HG03565 (cell line): ENCODE results near the gene TEPSIN.
"Not testable (repeated sequence)": the region's sequence is repeated elsewhere in the genome, so short reads cannot be mapped to it uniquely, and the experiment has no call there.

Experiments used
- ATAC-seq: cut with Tn5 transposase; IDR thresholded peaks from one replicate; pipeline ENCODE4 v1.9.1; 2021; ENCODE audit warnings: mild to moderate bottlenecking, moderate library complexity; ENCODE audit not compliant: unreplicated experiment

The TEPSIN gene

DNA sequence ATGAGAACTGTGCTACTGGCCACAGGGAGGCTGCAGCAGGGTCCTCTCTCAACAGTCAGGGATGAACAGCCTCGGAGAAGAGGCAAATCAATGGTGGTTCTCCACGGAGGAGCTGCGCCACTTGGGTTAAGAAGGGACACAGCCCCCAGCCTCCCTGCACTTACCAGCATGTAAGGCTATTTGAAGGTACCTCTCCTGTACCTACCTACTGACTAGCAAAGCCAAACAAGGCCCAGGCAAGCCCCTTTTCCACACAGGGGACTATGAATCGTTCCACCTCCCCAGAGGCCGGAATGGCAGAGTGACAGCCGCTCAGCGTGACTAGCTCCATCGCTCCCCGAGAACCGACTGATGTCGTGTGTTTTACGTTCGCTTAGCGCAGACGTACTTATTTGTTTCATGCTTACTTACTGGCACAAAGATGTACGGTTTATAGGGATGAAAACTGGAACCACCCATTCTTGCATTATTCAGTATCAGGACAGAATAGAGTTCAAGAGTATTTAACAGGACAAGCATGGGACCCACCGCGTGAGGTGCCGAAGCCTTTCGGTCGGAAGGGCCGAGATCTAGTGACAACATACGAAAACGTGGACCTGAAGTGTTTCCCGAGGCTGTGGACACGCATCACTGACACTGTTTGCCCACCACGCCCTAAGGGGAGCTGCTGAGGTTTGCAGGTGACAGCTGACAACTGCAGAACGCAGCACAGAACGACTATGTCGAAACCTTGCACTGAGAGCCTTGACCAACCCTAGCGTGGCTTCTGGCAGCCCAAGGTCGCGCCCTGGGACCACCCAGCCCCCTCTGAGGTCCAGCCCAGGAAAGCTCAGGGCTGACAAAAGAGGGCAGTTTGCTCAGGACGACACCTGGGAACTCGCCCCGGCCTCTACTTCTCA lies 1.0 kb downstream of the TEPSIN start:
- no peak for ATAC-seq

DNA sequence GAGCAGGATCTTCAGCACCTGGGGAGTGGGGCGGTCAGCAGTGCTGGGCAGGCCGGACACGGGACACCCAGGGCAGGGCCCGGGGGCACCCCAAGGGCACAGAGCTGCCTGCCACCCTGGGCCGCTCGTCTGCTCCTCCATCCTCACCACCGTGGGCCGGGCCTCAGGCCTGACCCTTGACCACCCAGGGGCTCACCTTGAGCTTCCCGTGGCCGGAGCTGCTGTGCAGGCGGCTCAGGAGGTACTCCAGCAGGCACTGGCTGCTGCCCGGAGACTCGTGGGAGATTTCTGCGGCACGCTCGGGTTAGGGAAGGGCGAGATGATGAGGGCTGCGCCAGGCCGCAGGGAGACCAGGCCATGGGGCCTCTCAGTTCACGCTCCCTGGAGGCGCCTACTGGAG lies 2.1 kb downstream of the TEPSIN start:
- ATAC-seq = no peak

DNA sequence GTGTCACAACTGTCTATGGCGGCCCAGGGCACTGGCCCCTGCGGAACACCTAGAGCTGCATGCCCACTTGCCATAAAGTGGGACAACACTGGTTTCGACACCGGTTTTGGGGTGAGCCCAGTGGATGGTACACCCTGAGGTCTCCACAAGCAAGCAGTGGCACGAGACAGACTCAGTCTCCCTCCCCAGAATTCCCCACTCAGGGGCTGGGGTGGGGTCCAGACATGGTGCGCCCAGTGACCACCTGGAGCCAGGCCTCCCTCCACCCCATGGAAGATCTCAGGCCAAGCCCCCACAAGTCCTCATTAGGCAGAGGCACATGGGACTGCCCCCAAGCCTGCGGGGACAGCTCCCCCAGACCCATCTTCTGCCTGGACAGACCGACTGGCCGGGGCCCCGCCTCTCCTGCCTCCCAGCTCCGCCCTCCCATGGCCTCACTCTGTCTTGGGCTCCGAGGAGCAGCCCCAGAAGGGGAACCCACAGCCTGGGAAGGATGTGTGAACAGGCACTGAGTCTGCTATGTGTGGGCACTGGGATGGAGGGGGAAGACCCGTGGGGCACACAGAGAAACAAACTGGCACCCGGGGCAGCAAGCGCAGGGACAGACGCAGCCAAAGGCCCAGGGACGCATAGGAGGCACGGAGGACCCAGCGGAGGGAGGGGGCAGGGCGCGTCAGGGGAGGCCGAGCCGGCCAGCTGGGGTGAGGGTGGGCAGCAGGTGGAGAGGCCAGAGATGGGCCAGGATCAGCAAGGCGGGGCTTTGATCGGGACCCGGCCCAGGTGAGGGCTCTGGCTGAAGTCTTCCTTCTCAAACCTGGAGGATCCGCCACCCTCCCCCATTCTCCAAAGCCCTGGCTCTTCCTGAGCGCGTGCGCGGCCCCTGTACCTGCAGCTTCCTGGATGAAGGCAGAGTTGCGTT lies 2.8 kb downstream of the TEPSIN start:
- no peak for ATAC-seq

DNA sequence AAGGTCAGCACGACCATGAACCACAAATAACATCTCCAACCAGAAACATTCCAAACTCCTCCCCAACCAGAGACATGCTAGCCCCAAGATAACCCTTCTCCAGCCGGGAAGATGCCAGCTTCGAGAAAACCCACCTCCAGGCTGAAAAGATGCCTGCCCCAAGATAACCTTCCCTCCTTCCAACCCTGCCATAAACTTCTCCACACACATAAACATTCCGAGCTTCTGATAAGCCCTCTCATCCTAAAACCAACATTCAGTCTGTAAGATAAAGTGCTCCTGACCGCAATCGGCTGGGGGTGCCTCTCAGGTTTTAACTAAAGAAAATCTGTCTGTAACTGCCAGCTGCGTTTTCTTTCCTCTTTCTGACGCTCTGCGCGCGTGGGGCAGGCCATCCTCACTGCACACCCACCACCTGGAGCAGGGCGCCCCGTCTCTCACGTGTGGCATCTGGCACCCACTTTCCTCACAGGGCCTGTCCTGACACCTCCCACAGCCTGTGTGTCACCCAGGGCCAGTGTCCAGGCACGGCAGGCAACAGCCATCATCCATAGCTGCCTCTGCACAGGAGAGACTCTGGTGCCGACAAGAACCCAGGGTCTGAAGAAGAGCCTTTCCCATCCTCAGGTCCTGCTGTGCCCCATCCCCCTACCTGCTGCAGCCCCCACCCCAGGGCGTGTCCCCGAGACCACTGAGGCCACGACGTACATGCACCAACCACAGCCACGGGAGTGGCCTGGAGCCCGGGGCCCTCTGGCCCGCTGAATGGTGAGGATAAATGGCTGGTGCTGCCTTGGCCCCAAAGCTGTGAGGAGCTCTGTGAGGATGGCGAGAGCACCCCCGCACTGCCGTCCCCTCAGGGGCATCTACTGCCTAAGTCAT lies 3.7 kb downstream of the TEPSIN start:
- ATAC-seq = no peak

DNA sequence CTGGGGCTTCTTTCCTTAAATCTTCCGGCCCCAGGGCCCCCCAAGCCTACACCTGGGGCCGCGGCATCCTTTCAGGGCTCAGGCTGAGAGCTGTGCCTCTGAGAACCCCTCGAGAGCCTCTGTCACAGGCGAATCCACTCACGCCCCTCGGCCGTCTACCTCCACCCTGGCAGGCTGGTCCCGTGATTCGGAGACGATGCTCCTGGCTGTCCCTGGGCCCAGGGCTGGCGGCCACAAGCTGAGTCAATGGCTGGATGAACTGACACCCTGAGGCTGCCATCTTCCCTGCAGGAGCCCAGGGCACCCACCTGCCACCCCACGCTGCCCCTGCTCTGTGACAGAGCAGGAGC lies 4.4 kb downstream of the TEPSIN start:
- no peak for ATAC-seq

DNA sequence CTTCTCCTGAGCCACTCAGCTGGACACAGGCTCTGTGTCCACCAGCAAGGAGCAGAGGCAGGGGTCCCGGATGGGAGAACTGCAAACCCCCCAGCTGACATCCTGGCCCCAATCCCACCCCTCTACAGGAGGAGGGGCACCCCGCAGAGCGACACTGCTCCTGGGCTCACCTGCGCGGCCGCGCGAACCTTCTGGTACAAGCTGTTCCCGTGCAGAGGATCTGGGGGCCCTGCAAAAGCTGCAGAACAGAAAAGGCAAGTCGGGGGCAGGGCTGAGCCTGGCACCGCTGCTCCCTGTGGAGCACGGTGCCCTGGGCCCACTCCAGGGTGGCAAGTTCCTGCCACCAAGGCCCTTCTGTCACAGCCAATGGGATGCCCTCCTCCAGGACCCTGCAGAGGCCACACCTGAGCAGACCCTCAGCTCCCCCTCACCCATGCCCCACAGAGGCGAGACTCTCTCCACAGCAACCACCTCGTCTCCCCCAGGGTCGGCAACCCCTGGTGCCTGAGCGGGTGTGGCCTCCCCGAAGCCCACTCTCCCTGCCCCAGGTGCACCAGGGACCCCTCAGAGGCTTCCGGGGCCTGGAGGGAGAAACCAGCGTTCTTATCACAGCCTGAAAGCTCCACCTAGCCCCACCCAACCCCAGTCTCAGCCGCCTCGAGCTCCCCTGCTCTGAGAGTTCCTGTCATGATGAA lies 4.9 kb downstream of the TEPSIN start:
- no peak for ATAC-seq

DNA sequence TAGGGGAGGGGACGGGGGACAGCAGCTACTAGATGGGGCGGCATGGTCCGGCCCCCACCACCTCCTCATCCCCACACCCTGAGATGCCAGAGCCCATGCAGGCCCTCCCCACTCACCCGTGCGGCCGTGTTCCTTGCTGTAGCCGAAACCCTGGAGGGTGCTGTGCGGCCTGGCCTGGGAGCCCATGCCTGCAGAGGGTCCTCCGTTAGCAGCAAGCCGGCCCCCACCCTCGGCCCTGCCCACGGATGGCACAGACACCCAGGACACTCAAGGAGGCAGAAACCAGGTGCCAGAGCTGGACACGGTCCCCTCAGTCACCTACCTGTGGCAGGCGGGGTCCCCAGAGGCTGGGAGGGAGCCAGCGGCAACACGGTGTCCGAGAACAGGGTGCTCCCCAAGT lies 5.5 kb downstream of the TEPSIN start:
- ATAC-seq = no peak

DNA sequence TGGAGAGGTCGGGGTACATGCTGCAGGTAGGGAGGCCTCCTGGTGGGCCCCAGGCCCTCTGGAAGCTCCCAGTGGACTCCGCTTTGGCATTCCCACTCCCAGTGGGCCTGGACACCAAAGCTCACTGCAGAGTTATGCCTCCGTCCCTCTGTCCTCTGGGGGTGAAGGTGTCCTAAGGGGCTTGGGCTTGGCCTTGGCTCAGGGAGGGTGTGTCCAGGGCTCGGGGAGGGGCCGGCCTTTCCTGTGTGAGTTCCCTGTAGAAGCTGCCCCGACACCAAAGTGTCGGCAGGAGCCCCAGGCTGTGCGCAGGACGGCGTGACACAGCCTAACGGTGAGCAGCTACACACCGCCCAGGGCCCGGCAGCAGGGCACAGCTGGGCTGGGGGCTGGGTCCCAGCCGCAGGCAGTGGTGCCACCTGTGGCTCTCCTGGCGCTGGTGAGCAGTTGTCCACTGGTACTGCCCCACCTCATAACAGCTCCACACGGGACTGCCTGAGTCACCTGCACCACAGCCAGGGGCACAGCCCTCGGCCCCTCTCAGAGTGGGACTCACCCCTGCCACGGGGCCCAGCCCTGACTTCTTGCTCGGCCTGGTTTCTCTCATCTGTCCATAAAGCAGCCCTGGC lies 6.1 kb downstream of the TEPSIN start:
- ATAC-seq = no peak

DNA sequence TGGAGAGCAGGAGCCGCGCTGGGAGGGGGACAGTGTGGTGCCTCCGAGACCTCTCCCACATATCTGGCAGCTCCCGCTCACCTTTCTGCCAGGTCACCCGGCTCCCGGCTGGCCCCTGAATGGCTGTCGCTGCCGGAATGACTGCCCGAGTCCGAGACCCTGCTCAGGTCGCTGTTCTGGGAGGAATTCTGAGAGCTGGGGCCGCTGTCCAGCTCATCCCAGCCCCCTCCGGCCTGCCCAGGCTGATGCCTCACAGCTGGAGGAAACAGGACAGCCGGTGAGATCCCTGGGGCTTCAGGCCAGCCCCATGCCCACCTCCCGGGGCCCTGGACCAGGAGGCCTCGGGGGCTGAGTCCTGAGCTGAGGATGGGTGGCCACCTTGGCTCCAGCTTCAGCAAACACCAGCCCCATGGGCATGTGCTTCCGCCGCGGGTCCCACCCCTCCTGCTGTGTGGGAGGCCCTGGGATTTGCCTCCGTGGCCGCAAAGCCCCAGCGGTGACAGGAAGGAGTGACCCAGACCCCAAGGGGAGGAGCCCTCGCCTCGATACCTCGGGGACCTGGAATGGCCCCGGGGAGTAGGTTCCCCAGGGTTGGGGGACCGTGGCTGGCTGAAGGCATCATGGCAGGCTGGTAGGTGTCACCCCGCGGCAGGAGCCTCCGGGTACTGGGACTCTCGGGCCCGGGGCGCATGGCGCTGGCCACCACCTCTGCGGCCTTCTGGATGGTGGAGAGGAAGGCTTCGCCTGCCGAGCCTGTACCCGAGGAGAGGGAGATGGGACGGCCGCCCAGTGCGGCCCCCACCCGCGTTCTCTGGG lies 6.9 kb downstream of the TEPSIN start:
- no peak for ATAC-seq

DNA sequence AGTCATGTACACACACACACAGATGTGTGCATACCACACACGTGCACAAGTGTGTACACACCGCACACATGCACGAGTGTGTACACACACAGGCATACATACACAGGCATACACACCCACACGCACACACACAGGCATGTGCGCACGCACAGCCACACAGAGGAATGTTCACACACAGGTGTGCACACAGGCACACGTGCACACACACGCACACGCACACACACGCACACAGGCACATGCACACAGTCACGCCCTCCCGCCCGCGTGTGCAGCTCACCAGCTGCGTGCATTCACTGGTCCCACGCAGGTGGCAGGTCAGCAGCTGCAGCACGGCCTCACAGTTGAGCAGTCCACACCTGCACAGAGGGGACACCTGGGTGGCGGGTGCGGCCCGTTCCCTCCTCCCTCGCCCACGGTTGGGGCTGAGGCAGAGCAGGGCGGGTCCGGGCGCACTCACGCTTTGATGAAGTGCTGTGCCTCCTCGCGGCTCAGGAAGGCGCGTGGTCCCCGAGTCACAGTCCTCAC lies 7.7 kb downstream of the TEPSIN start:
- no peak for ATAC-seq

DNA sequence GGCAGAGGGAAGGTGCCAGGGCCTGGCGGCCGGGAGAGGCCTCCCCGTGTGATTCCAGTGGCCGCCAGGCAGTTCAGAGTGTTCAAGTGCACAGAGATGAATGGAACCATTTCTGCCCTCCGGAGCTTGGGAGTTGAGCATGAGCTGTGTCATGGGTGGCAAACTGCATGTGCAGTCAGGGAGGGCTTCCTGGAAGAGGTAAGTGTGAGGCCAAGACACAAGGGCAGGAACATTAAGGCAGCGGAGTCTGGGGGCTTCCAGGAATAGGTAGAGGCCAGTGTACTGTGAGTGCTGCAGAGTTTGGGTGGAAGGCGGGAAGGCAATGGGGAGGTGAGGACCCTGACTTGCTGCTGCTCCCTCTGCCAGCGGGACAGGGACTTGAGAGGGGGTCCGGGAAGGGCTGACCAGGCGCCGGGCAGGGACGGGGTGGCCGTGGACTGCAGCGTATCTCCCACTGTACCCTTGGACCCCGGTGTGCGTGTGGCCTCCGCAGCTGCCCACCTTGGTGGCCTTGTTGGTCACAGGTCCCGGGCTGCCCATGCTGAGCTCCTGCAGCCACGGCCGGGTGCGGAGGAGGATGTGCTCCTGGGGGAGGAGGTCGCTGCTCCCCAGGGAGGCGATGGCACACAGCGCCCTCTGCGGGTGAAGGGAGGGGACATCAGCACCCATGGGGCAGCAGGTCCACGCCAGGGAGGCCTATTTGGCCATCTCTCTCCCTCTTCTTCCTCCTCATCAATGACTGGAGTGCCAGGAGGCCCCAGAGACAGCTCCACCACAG lies 8.6 kb downstream of the TEPSIN start:
- ATAC-seq = no peak

DNA sequence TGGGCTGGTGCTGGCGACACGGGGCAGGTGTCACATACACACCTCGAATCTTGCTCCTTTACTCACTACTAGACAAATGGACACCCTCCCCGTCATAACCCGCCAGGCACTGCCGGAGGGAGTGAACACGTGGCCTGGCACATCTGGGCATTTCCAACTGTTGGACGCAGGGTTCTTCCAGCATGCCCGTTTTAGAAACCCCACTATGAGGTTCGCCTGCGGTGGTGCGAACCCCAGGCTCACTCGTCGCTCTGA lies 9.3 kb downstream of the TEPSIN start:
- ATAC-seq = no peak

DNA sequence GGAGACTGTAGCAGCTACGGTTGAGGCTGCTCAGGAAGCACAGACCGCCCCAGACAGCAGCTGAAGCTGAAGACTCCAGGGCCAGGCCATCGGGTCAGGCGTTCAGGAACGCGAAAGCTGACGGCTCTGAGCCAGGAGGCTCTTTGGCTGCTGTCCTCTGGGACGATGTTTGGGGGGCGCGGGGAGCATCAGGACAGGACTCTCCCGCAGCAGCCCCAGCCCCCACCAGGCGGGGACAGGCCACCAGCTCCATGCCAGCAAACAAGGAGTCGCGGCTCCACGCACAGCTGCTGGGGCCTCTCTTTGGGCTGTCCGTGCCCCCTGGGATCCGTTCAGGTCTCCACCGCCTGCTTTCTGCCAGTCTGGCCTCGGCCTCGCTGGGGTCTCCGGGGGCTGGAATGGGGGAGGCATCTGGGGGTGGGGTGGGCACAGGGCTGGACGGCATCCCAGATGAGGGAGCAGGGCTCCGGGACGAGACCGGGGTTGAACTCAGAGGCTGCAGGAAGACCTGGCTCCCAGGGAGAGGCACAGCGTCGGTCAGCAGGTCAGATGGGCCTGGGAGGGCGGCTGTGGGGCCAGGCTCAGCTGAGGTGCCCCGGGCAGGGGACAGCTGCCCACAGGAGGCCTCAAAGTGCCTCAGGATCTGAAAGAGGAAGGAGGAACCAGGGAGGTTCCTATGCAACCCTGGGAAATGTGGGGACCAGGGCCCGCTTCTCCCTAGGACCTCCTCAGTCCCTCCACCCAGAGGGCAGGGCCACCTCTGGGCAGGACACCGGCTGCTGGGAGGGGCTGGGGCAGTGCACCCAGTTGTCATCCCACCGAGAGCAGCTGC lies 9.8 kb downstream of the TEPSIN start:
- ATAC-seq = no peak

DNA sequence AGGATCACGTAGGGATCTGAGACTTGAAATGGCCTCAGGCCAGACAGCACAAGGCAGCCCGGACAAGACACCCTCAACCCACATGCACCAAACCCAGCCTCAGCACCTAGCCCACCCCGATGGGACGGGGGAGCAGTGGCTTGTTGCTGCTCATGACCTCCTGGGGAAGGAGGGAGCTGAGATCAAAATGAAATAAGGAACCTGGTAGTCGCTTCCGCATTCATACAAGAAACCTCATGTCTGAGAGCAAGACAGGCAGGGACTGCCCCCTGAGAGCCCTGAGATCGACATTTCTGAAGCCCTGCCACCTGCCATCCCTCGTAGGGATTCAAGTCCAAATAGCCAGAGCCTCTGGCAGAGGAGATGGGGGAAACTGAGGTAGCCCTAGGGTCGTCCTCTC lies 10.4 kb downstream of the TEPSIN start:
- ATAC-seq = no peak

DNA sequence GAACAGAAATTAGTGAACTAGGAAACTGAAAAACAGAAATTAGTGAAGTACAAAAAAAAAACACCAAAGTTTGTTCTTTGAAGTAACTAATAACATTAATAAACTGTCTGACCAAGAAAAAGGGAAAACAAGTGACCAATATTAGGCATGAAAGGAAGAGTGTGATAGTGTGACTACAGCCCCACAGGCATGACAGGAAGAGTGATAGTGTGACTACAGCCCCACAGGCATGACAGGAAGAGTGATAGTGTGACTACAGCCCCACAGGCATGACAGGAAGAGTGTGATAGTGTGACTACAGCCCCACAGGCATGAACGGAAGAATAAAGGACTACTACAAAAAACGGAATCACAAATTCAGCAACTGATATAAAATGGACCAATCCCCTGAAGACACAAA lies 11.2 kb downstream of the TEPSIN start:
- not testable (repeated sequence) for ATAC-seq

DNA sequence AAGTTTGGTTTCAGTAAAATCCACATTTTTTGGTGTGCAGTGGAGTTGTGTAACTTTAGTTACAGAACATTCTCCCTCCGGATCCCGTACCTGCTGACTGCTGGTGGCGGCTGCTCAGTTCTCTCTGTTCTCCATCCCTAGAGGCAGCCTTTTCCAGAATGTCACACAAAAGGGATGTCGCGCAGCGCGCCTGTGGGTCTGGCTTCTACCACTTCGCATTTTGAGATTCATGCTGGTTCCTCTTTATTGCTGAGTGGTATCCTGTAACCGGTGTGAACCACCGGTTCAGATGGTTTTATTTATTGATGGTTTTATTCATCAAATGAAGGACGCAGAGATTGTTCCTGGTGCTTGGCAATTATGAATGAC lies 15.1 kb downstream of the TEPSIN start:
- no peak for ATAC-seq

DNA sequence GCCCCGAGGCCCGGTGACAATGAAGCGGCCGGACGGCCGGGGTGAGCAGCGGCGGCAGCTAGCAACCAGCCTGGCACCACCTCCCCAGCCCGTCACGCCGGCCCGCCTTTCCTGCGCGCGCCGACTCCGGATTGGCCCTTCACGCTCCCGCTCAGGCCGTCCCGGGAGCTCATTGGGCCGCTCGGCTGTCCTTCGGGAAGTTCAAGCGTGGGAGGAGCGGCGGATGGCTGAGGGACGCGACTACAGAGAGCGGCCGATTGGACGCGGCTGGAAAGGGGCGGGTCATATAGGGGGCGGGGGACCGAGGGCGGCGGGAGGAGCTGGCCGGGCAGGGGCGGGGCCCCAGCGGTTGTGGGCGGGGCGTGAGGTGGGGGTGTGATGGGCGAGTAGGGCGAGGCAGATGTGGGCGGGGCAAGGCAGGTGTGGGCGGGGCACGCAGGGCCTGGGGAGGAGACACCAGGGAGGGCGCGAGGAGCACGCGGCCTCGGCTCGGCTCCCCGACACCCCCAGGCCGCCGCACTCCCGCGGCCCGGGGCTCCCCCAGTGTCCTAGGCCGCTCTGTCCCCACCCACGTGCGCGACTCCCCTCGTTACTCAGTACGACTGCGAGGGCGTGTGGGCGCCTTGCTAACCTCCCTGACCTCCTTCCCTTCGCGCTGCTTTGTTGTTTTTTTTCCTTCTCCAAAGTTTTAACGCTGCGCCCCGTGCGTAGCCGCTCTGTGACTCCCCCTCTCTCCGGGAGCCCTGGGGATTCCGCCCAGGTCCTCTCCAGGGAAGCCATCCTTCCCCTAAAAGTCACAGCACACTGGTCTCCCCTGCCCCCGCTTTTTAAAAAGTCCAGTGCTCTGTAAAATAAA lies 15.7 kb downstream of the TEPSIN start, which contains the start of gene CEP131:
CEP131 (minus strand) TSS at position 60 of the 856 bp plus-strand sequence. CDS start 2,909 bp downstream, outside the sequence.
- ATAC-seq = peak; percentile 87
